PC-9 (cell line): Measurements from ENCODE around the gene SEMA6C.

Source experiments
- EZH2 ChIP-seq: fragments of 200-600 bp; sonication (generic); IDR thresholded peaks from 2 replicates; pipeline ENCODE4 v1.8.0; 2017; ENCODE audit warnings: antibody characterized with exemption, low read depth
- TF ChIP-seq, protein P1 (sequence below): fragments of 200-600 bp; sonication (generic); conservative IDR thresholded peaks from 2 replicates; pipeline ENCODE4 v1.6.1; 2017; ENCODE audit warnings: mixed run types, antibody characterized with exemption, mild to moderate bottlenecking, moderate library complexity

DNA sequence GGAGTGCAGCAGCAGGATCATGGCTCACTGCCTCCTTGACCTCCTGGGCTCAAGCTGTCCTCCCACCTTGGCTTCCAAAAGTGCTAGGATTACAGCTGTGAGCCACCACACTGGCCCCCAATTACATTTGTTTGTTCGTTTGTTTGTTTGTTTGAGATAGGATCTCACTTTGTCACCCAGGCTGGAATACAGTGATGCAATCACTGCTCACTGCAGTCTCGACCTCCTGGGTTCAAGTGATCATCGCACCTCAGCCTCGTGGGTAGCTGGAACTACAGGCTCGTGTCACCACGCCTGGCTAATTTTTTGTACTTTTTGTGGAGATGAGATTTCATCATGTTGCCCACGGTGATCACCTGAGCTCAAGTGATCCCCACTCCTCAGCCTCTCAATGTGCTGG, 45.6 kb upstream of the SEMA6C start:
- TF ChIP-seq, protein P1, sequence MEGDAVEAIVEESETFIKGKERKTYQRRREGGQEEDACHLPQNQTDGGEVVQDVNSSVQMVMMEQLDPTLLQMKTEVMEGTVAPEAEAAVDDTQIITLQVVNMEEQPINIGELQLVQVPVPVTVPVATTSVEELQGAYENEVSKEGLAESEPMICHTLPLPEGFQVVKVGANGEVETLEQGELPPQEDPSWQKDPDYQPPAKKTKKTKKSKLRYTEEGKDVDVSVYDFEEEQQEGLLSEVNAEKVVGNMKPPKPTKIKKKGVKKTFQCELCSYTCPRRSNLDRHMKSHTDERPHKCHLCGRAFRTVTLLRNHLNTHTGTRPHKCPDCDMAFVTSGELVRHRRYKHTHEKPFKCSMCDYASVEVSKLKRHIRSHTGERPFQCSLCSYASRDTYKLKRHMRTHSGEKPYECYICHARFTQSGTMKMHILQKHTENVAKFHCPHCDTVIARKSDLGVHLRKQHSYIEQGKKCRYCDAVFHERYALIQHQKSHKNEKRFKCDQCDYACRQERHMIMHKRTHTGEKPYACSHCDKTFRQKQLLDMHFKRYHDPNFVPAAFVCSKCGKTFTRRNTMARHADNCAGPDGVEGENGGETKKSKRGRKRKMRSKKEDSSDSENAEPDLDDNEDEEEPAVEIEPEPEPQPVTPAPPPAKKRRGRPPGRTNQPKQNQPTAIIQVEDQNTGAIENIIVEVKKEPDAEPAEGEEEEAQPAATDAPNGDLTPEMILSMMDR, result no peak
- TF ChIP-seq EZH2, result no peak
